ENCODE measurements around the gene TBC1D14. TPM values are rescaled to one million over a fixed set of nuclear protein-coding genes. Genes with fewer than 3 reads are reported as not detected.

The TBC1D14 gene
- total and polyA plus RNA-seq, 2 experiments from 2014 or later: 33.6 to 50.8 TPM

- H3K27ac ChIP-seq: no peak overlapping the region
- H3K4me1 ChIP-seq (ENCODE audit: insufficient read depth): peaks cover 25% of the 10 kb centered on the region
- TF ChIP-seq CTCF (IDR thresholded peaks at IDR 0.05; ENCODE audit: poor library complexity): no peak
- no peak for TF ChIP-seq EZH2phosphoT487 (IDR thresholded peaks at IDR 0.05; ENCODE audit: low read depth, severe bottlenecking, unreplicated experiment)
- no peak for DNase-seq (ENCODE audit: low spot score)
- no peaks in the 10 kb centered on the region for H3K36me3 ChIP-seq (replicated peaks; ENCODE audit: insufficient read depth, low read depth)
- peaks cover 92% of the 10 kb centered on the region for H3K79me2 ChIP-seq
- H4K20me1 ChIP-seq (ENCODE audit: insufficient read depth, poor library complexity, severe bottlenecking): no peaks in the 10 kb centered on the region
- 94% methylated on average over 20 of the region's 20 CpGs for WGBS (ENCODE audit: low lambda C conversion rate, missing lambda C conversion rate)
- H2AFZ ChIP-seq: no peak overlapping the region
- no peaks in the 10 kb centered on the region for H3K9me3 ChIP-seq (ENCODE audit: low read depth)
- no peaks in the 10 kb centered on the region for H3K27me3 ChIP-seq
- H3K4me2 ChIP-seq: no peak overlapping the region
- H3K4me3 ChIP-seq: no peak overlapping the region
- H3K9me2 ChIP-seq (replicated peaks; ENCODE audit: insufficient read depth): no peaks in the 10 kb centered on the region
Measured at GRCh38 chr4:6960628-6961412, 51.2 kb downstream of the TBC1D14 start.

GRCh38 chr4:6961496-6962210 is 52.0 kb downstream of the TBC1D14 start:
- Histone ChIP-seq H3K79me2 (peaks cover 92% of the 10 kb centered on the region), H3K27me3 (no peaks in the 10 kb centered on the region), H4K20me1 (ENCODE audit: insufficient read depth, poor library complexity, severe bottlenecking) (no peaks in the 10 kb centered on the region), H3K9me3 (ENCODE audit: low read depth) (no peaks in the 10 kb centered on the region), H3K27ac (no peak overlapping the region), H3K4me3 (no peak overlapping the region), H3K36me3 (replicated peaks; ENCODE audit: insufficient read depth, low read depth) (no peaks in the 10 kb centered on the region), H2AFZ (no peak overlapping the region), H3K4me1 (ENCODE audit: insufficient read depth) (peaks cover 17% of the 10 kb centered on the region), H3K4me2 (no peak overlapping the region), H3K9me2 (replicated peaks; ENCODE audit: insufficient read depth) (no peaks in the 10 kb centered on the region)
- no peak for TF ChIP-seq EZH2phosphoT487 (IDR thresholded peaks at IDR 0.05; ENCODE audit: low read depth, severe bottlenecking, unreplicated experiment)
- no peak for TF ChIP-seq CTCF (IDR thresholded peaks at IDR 0.05; ENCODE audit: poor library complexity)
- no peak for TF ChIP-seq EZH2 (IDR thresholded peaks at IDR 0.05; ENCODE audit: borderline replicate concordance)
- no peak for DNase-seq (ENCODE audit: low spot score)
- 93% methylated on average over 20 of the region's 20 CpGs for WGBS (ENCODE audit: low lambda C conversion rate, missing lambda C conversion rate)

- no peak for TF ChIP-seq EZH2 (IDR thresholded peaks at IDR 0.05; ENCODE audit: borderline replicate concordance)
- no peak for TF ChIP-seq EZH2phosphoT487 (IDR thresholded peaks at IDR 0.05; ENCODE audit: low read depth, severe bottlenecking, unreplicated experiment)
- TF ChIP-seq CTCF (IDR thresholded peaks at IDR 0.05; ENCODE audit: poor library complexity): no peak
- Histone ChIP-seq H3K79me2 (peaks cover 92% of the 10 kb centered on the region), H2AFZ (no peak overlapping the region), H4K20me1 (ENCODE audit: insufficient read depth, poor library complexity, severe bottlenecking) (no peaks in the 10 kb centered on the region), H3K9me2 (replicated peaks; ENCODE audit: insufficient read depth) (no peaks in the 10 kb centered on the region), H3K36me3 (replicated peaks; ENCODE audit: insufficient read depth, low read depth) (no peaks in the 10 kb centered on the region), H3K27me3 (no peaks in the 10 kb centered on the region), H3K4me3 (no peak overlapping the region), H3K4me2 (no peak overlapping the region), H3K9me3 (ENCODE audit: low read depth) (no peaks in the 10 kb centered on the region), H3K27ac (no peak overlapping the region), H3K4me1 (ENCODE audit: insufficient read depth) (peaks cover 10% of the 10 kb centered on the region)
- no peak for DNase-seq (ENCODE audit: low spot score)
- 81% methylated on average over 17 of the region's 17 CpGs for WGBS (ENCODE audit: low lambda C conversion rate, missing lambda C conversion rate)
Measured at GRCh38 chr4:6962211-6963041, 52.8 kb downstream of the TBC1D14 start.
